HepG2 (cell line): ENCODE data around the gene KRTAP22-2. TPM values are rescaled to one million over a fixed set of nuclear protein-coding genes. Genes with fewer than 3 reads are reported as not detected.

Source experiments
- ATAC-seq: fragments of 200-7000 bp; cut with Tn5 transposase; 3 replicates; pipeline ENCODE4 v1.9.1; 2020; ENCODE audit warnings: mild to moderate bottlenecking, moderate library complexity
- BruUV-seq: library from RNA; stranded (reverse); fragments of 400-500 nt; replicated peaks from 2 replicates; lab custom pipeline; 2021; lab: Mats Ljungman, UMichigan
- CTCF ChIA-PET: fragments of 300-600 bp; formaldehyde crosslinking; extraction: SDS; loops from one replicate; lab custom pipeline; 2021; ENCODE audit warnings: low total read pairs, inconsistent platforms, low intra/inter-chr PET ratio; lab: Yijun Ruan, JAX
- POLR2A ChIA-PET: fragments of 350-600 bp; sonication (Branson Sonifier 250); formaldehyde crosslinking; loops from one replicate; lab custom pipeline; 2020; ENCODE audit warnings: antibody characterized with exemption, inconsistent platforms; lab: Yijun Ruan, JAX
- DNase-seq: peaks from one replicate; pipeline ENCODE4 v3.0.0-alpha.2; 2015; ENCODE audit warnings: low spot score
- FAIRE-seq: peaks from 3 replicates; lab custom pipeline; 2011; peaks lifted over from hg19 to GRCh38; lab: Jason Lieb, UNC
- H2AFZ ChIP-seq: one replicate; pipeline ENCODE4 v1.6.1; 2011; ENCODE audit warnings: low read length, inconsistent platforms
- H3K27ac ChIP-seq: fragments of 300-600 bp; 3 replicates; pipeline ENCODE4 v1.8.0; 2011; ENCODE audit warnings: mixed run types, mild to moderate bottlenecking, mixed read lengths, low read length, inconsistent platforms; ENCODE audit not compliant: insufficient read depth; ENCODE audit errors: extremely low read length
- H3K27me3 ChIP-seq, 2 experiments: fragments of 200-600 bp in 1 of 2; 2 replicates in 1 of 2; 3 replicates in 1 of 2; pipeline versions ENCODE4 v1.6.0 to v1.8.0; 2011; ENCODE audit warnings: low read length in 2 of 2, mild to moderate bottlenecking in 2 of 2, moderate library complexity in 2 of 2, inconsistent platforms in 1 of 2; ENCODE audit not compliant: insufficient read depth in 2 of 2, control insufficient read depth in 1 of 2
- H3K36me3 ChIP-seq, 2 experiments: fragments of 200-600 bp in 1 of 2; replicated peaks in 1 of 2; 2 replicates in 1 of 2; 3 replicates in 1 of 2; pipeline versions ENCODE4 v1.5.1 to v1.8.0; 2011; ENCODE audit warnings: low read length in 2 of 2, inconsistent platforms in 1 of 2; ENCODE audit not compliant: insufficient read depth in 2 of 2, control insufficient read depth in 1 of 2
- H3K4me1 ChIP-seq: 2 replicates; pipeline ENCODE4 v1.5.1; 2012; ENCODE audit warnings: low read length, inconsistent platforms; ENCODE audit not compliant: insufficient read depth
- H3K4me2 ChIP-seq: 2 replicates; pipeline ENCODE4 v1.6.0; 2011; ENCODE audit warnings: low read depth, low read length, inconsistent platforms
- H3K4me3 ChIP-seq, 3 experiments: fragments of 200-600 bp in 1 of 3; sonication (generic), shearing (Covaris generic) in 1 of 3; replicated peaks in 1 of 3; 2 replicates each; pipeline ENCODE4 v1.5.1; 2011 to 2016; ENCODE audit warnings: low read length in 3 of 3, inconsistent platforms in 2 of 3, low read depth in 2 of 3, mild to moderate bottlenecking in 2 of 3, control low read depth in 1 of 3, mixed read lengths in 1 of 3; ENCODE audit not compliant: insufficient read depth in 1 of 3
- H3K79me2 ChIP-seq: one replicate; pipeline ENCODE4 v1.6.1; 2011; ENCODE audit warnings: low read length, inconsistent platforms; ENCODE audit not compliant: insufficient read depth
- H3K9ac ChIP-seq: 2 replicates; pipeline ENCODE4 v1.6.0; 2011; ENCODE audit warnings: mild to moderate bottlenecking, low read depth, low read length, inconsistent platforms; ENCODE audit not compliant: insufficient read depth
- H3K9me3 ChIP-seq: 2 replicates; pipeline ENCODE4 v1.5.1; 2012; ENCODE audit warnings: mild to moderate bottlenecking, low read length
- H4K20me1 ChIP-seq: 2 replicates; pipeline ENCODE4 v1.6.0; 2011; ENCODE audit warnings: inconsistent platforms, mild to moderate bottlenecking, low read length, moderate library complexity; ENCODE audit not compliant: insufficient read depth
- HDAC1 ChIP-seq: sonication (generic); formaldehyde crosslinking; IDR thresholded peaks from 2 replicates; pipeline ENCODE4 v1.5.1; 2020; ENCODE audit warnings: mild to moderate bottlenecking, missing genetic modification reagents
- HOXD1 ChIP-seq: sonication (generic); formaldehyde crosslinking; IDR thresholded peaks from 2 replicates; pipeline ENCODE4 v1.5.0; 2020; ENCODE audit warnings: missing genetic modification reagents
- MIXL1 ChIP-seq: IDR thresholded peaks from 2 replicates; pipeline ENCODE4 v1.6.1; 2016
- NAIF1 ChIP-seq: sonication (generic); formaldehyde crosslinking; IDR thresholded peaks from 2 replicates; pipeline ENCODE4 v1.5.0; 2020; ENCODE audit warnings: mild to moderate bottlenecking, missing genetic modification reagents, borderline replicate concordance
- RFX5 ChIP-seq: IDR thresholded peaks from 2 replicates; pipeline ENCODE4 v1.6.1; 2011; ENCODE audit warnings: low read depth, low read length, improper control_type of control experiment
- SALL1 ChIP-seq: sonication (generic); formaldehyde crosslinking; IDR thresholded peaks from 2 replicates; pipeline ENCODE4 v1.8.0; 2022; ENCODE audit warnings: mild to moderate bottlenecking, missing genetic modification reagents
- SIX4 ChIP-seq: sonication (generic); formaldehyde crosslinking; IDR thresholded peaks from 2 replicates; pipeline ENCODE4 v1.4.0; 2020; ENCODE audit warnings: missing genetic modification reagents
- TOPORS ChIP-seq: sonication (generic); formaldehyde crosslinking; IDR thresholded peaks from 2 replicates; pipeline ENCODE4 v1.8.0; 2023; ENCODE audit warnings: mild to moderate bottlenecking, missing genetic modification reagents
- ZNF383 ChIP-seq: sonication (generic); formaldehyde crosslinking; IDR thresholded peaks from 2 replicates; pipeline ENCODE4 v1.4.0; 2020; ENCODE audit warnings: missing genetic modification reagents, mild to moderate bottlenecking, borderline replicate concordance
- ZNF737 ChIP-seq: sonication (generic); formaldehyde crosslinking; IDR thresholded peaks from 2 replicates; pipeline ENCODE4 v1.5.0; 2020; ENCODE audit warnings: missing genetic modification reagents, mild to moderate bottlenecking, borderline replicate concordance
- WGBS: methylation state at CpG from one replicate; pipeline ENCODE4 v1.1.6; 2017; ENCODE audit warnings: low lambda C conversion rate; 5-methylcytosine and 5-hydroxymethylcytosine counted together
- in situ Hi-C: cut with HindIII; loops from 2 replicates; pipeline ENCODE4 v1.10.0; 2017; ENCODE audit warnings: low pct_unique_long_range_greater_than_20kb; ENCODE audit not compliant: extremely low pct_ligation_motif_present
- intact Hi-C: fragments of 100-400 bp; cut with micrococcal nuclease; formaldehyde crosslinking; loops from one replicate; pipeline ENCODE4 v1.10.0; 2022; ENCODE audit not compliant: unreplicated experiment
- polyA plus RNA-seq, 8 experiments: library from polyadenylated mRNA; depleted of rRNA in 3 of 8; stranded (reverse) in 7 of 8; unstranded in 1 of 8; fragments of >200 nt; fragmentation: Illumina TruSeq in 4 of 8; extraction: Trizol in 4 of 8; gene quantifications; 2 replicates each; pipeline versions ENCODE4 v1.2.1 to v1.2.3, GENCODE V29; 2011 to 2016; ENCODE audit warnings: low read depth in 4 of 8, missing spikeins in 1 of 8, mixed read lengths in 1 of 8; ENCODE audit not compliant: insufficient read depth in 1 of 8
- total RNA-seq, 5 experiments: library from RNA; depleted of rRNA; stranded (reverse); fragments of >200 nt; fragmentation: Illumina TruSeq; extraction: Trizol; gene quantifications; 2 replicates each; pipeline ENCODE4 v1.2.3, GENCODE V29; 2016; ENCODE audit warnings: low read depth in 1 of 5
- TF ChIP-seq, protein P1 (sequence below): IDR thresholded peaks from 2 replicates; pipeline ENCODE4 v1.6.1; 2018; ENCODE audit warnings: missing genetic modification reagents, mild to moderate bottlenecking, missing compliant biosample characterization
- TF ChIP-seq, protein P2 (sequence below): sonication (generic); formaldehyde crosslinking; IDR thresholded peaks from 2 replicates; pipeline ENCODE4 v1.8.0; 2022; ENCODE audit warnings: low read depth, missing genetic modification reagents
- TF ChIP-seq, protein P3 (sequence below): fragments of 450-650 bp; IDR thresholded peaks from 2 replicates; pipeline ENCODE4 v1.6.1; 2016
- TF ChIP-seq, protein P4 (sequence below): sonication (generic); formaldehyde crosslinking; IDR thresholded peaks from 2 replicates; pipeline ENCODE4 v1.4.0; 2020; ENCODE audit warnings: missing genetic modification reagents, borderline replicate concordance
- TF ChIP-seq, protein P5 (sequence below): sonication (generic); formaldehyde crosslinking; conservative IDR thresholded peaks from 2 replicates; pipeline ENCODE4 v1.5.0; 2020; ENCODE audit warnings: missing genetic modification reagents
- TF ChIP-seq, protein P6 (sequence below): sonication (generic); formaldehyde crosslinking; IDR thresholded peaks from 2 replicates; pipeline ENCODE4 v1.4.0; 2020; ENCODE audit warnings: missing genetic modification reagents

The KRTAP22-2 gene
- total and polyA plus RNA-seq, 2 of the 13 experiments (the other 11 are each of a cell fraction or from before 2014, with no cell fraction given): not detected

DNA sequence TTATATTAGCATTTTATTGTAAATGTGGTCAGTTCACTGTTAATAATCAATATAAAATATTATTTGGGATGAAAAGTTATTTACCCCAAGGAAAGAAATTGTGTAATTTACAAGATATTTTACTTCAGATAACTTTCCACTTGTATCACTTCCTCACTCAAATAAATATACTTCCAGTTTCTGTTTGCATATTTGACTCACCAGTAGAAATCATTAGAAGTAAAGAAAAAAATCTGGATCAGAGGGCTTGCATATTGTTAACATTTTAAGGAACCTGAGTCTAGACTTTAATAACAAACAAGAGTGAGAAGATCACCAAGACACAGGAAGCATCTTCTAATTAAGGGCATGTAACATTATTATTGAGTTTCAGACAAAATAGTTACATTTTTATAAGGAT, 29.9 kb upstream of the KRTAP22-2 start (continued):
- TF ChIP-seq, protein P1, sequence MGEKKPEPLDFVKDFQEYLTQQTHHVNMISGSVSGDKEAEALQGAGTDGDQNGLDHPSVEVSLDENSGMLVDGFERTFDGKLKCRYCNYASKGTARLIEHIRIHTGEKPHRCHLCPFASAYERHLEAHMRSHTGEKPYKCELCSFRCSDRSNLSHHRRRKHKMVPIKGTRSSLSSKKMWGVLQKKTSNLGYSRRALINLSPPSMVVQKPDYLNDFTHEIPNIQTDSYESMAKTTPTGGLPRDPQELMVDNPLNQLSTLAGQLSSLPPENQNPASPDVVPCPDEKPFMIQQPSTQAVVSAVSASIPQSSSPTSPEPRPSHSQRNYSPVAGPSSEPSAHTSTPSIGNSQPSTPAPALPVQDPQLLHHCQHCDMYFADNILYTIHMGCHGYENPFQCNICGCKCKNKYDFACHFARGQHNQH (CRISPR knock-in tag): no peak
- TF ChIP-seq HOXD1 (CRISPR knock-in tag) (no peak), ZNF383 (no peak), RFX5 (no peak), ZNF737 (no peak), SALL1 (CRISPR knock-in tag) (no peak), SIX4 (CRISPR knock-in tag) (no peak), TOPORS (CRISPR knock-in tag) (no peak), HDAC1 (no peak)
- TF ChIP-seq, protein P2, sequence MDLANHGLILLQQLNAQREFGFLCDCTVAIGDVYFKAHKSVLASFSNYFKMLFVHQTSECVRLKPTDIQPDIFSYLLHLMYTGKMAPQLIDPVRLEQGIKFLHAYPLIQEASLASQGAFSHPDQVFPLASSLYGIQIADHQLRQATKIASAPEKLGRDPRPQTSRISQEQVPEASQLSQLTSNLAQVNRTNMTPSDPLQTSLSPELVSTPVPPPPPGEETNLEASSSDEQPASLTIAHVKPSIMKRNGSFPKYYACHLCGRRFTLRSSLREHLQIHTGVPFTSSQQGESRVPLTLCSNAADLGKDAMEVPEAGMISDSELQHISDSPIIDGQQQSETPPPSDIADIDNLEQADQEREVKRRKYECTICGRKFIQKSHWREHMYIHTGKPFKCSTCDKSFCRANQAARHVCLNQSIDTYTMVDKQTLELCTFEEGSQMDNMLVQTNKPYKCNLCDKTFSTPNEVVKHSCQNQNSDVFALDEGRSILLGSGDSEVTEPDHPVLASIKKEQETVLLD (CRISPR knock-in tag): no peak
- TF ChIP-seq, all 625 proteins: peak for 0

DNA sequence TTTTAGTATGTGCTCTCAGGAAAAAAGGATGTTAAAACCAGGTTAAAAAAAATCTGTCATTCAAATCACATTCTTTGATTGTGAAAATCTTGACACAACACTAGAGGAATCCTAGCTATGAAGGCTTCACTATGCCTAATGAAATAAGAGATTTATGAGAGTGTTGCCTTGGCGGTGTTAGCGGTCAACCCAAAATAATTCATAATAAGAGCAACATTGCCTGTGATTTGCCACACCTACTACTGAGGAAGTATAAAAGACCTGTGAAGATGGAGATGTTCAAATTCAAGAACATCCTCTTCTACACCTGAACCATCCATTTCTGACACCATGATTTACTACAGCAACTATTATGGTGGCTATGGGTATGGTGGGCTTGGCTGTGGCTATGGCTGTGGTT, 25.9 kb upstream of the KRTAP22-2 start, which contains the start of gene KRTAP20-1:
Gene KRTAP20-1 (plus strand): TSS at position 301 of the 400 bp plus-strand sequence. CDS start 30 bp downstream, at position 331.
- no peak within 1 kb of the TSS for H2AFZ ChIP-seq
- no peak within 1 kb of the TSS for H3K4me2 ChIP-seq
- H3K27me3 ChIP-seq: no peaks in the 10 kb centered on the region
- intact Hi-C loops: no loop called here
- ChIA-PET POLR2A (no interaction called here), CTCF (no interaction called here)
- no peak within 1 kb of the TSS for H3K9ac ChIP-seq
- H3K9me3 ChIP-seq: peaks cover 83% of the 10 kb centered on the region
- no TSS peak for BruUV-seq
- H3K4me3 ChIP-seq: no peak within 1 kb of the TSS
- FAIRE-seq (no peak), DNase-seq (no peak), ATAC-seq (no peak)
- no peaks in the 10 kb centered on the region for H3K79me2 ChIP-seq
- WGBS: 37% methylated on average over 2 of the region's 2 CpGs
- no peaks in the 10 kb centered on the region for H3K4me1 ChIP-seq
- no peaks in the 10 kb centered on the region for H3K36me3 ChIP-seq
- no peak within 1 kb of the TSS for H3K27ac ChIP-seq
- no peaks in the 10 kb centered on the region for H4K20me1 ChIP-seq
- in situ Hi-C loops: no loop called here
- TF ChIP-seq, protein P3, sequence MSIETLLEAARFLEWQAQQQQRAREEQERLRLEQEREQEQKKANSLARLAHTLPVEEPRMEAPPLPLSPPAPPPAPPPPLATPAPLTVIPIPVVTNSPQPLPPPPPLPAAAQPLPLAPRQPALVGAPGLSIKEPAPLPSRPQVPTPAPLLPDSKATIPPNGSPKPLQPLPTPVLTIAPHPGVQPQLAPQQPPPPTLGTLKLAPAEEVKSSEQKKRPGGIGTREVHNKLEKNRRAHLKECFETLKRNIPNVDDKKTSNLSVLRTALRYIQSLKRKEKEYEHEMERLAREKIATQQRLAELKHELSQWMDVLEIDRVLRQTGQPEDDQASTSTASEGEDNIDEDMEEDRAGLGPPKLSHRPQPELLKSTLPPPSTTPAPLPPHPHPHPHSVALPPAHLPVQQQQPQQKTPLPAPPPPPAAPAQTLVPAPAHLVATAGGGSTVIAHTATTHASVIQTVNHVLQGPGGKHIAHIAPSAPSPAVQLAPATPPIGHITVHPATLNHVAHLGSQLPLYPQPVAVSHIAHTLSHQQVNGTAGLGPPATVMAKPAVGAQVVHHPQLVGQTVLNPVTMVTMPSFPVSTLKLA: no peak
- TF ChIP-seq, protein P4, sequence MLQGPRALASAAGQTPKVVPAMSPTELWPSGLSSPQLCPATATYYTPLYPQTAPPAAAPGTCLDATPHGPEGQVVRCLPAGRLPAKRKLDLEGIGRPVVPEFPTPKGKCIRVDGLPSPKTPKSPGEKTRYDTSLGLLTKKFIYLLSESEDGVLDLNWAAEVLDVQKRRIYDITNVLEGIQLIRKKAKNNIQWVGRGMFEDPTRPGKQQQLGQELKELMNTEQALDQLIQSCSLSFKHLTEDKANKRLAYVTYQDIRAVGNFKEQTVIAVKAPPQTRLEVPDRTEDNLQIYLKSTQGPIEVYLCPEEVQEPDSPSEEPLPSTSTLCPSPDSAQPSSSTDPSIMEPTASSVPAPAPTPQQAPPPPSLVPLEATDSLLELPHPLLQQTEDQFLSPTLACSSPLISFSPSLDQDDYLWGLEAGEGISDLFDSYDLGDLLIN (CRISPR knock-in tag): no peak
- TF ChIP-seq MIXL1 (CRISPR knock-in tag) (no peak), NAIF1 (CRISPR knock-in tag) (no peak)
- TF ChIP-seq, protein P5, sequence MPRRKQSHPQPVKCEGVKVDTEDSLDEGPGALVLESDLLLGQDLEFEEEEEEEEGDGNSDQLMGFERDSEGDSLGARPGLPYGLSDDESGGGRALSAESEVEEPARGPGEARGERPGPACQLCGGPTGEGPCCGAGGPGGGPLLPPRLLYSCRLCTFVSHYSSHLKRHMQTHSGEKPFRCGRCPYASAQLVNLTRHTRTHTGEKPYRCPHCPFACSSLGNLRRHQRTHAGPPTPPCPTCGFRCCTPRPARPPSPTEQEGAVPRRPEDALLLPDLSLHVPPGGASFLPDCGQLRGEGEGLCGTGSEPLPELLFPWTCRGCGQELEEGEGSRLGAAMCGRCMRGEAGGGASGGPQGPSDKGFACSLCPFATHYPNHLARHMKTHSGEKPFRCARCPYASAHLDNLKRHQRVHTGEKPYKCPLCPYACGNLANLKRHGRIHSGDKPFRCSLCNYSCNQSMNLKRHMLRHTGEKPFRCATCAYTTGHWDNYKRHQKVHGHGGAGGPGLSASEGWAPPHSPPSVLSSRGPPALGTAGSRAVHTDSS: no peak
- TF ChIP-seq, protein P6, sequence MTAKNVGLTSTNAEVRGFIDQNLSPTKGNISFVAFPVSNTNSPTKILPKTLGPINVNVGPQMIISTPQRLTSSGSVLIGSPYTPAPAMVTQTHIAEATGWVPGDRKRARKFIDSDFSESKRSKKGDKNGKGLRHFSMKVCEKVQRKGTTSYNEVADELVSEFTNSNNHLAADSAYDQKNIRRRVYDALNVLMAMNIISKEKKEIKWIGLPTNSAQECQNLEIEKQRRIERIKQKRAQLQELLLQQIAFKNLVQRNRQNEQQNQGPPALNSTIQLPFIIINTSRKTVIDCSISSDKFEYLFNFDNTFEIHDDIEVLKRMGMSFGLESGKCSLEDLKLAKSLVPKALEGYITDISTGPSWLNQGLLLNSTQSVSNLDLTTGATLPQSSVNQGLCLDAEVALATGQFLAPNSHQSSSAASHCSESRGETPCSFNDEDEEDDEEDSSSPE: no peak
